ENCODE data around the gene ZC3H13.

The ZC3H13 gene

DNA sequence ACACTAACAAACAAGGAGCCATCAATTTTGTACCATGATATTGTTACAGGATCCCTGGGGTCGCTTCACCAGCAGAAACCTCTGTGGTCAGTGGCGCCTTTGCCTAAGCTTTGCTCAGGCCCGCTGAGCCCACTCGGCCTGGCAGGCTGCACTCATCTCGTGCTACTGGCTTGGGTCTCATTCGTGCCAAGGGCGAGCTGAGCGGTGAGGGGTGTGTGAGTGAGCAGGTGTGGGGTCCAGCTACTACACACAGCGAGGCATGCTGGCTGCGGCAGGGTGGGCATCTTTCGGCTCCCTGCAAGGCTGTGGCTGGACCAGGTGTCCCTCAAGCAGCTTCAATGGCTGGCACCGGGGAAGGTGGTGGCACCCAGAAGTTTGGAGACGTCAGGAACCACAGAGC is 33.2 kb upstream of the ZC3H13 start:
- CTCF ChIA-PET = no interaction called here
- DNase-seq (ENCODE audit: low read depth, low spot score) = no peak
- POLR2A ChIA-PET = no interaction called here
- TF ChIP-seq, protein P1, sequence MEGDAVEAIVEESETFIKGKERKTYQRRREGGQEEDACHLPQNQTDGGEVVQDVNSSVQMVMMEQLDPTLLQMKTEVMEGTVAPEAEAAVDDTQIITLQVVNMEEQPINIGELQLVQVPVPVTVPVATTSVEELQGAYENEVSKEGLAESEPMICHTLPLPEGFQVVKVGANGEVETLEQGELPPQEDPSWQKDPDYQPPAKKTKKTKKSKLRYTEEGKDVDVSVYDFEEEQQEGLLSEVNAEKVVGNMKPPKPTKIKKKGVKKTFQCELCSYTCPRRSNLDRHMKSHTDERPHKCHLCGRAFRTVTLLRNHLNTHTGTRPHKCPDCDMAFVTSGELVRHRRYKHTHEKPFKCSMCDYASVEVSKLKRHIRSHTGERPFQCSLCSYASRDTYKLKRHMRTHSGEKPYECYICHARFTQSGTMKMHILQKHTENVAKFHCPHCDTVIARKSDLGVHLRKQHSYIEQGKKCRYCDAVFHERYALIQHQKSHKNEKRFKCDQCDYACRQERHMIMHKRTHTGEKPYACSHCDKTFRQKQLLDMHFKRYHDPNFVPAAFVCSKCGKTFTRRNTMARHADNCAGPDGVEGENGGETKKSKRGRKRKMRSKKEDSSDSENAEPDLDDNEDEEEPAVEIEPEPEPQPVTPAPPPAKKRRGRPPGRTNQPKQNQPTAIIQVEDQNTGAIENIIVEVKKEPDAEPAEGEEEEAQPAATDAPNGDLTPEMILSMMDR (IDR thresholded peaks at IDR 0.05; ENCODE audit: insufficient read depth, low read length, missing control alignments) = no peak
- H3K4me3 ChIP-seq (ENCODE audit: low read depth, low read length) = no peak overlapping the region

DNA sequence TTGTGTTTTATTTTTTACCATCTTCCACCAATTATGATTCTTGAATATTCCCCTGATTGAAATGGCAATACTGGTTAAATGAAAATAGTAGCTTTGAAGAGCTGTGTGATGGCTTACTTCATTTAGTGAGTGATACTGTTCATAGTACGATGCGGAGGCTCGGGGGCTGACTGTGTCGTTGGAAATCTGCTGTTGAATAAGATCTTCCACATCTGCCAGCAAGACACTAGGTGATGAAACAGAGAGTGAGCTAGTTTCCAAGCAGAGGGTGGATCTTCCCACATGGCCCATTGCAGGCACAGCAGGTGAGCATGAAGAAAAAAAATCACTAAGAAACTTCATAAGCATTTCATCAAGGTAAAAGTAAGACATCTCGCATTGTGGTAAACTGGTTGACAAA is 29.8 kb upstream of the ZC3H13 start:
- no peak overlapping the region for H3K4me3 ChIP-seq (ENCODE audit: low read depth, low read length)
- ChIA-PET POLR2A (no interaction called here), CTCF (no interaction called here)
- DNase-seq (ENCODE audit: low read depth, low spot score) = no peak
- TF ChIP-seq, protein P1 (IDR thresholded peaks at IDR 0.05; ENCODE audit: insufficient read depth, low read length, missing control alignments) = no peak

DNA sequence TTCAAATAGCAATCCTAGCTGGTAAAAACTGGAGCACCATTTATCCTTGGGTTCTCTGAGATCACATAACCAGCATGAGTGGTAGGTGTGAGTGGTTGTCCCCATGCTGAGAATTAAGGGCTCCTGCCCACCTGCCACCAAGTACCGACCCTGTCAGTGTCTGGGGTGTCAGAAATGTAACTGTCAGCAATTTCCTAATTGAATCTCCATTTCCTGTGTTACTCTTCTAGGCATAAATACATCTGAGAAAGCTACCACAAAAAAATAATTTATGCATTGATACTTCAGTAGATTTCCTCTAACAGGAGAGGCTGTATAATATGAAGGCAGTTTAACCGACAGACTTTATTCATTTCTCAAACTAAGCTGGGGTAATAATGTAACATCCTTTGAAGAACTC is 27.2 kb upstream of the ZC3H13 start:
- TF ChIP-seq, protein P1 (IDR thresholded peaks at IDR 0.05; ENCODE audit: insufficient read depth, low read length, missing control alignments) = no peak
- ChIA-PET POLR2A (no interaction called here), CTCF (no interaction called here)
- DNase-seq (ENCODE audit: low read depth, low spot score) = no peak
- no peak overlapping the region for H3K4me3 ChIP-seq (ENCODE audit: low read depth, low read length)

DNA sequence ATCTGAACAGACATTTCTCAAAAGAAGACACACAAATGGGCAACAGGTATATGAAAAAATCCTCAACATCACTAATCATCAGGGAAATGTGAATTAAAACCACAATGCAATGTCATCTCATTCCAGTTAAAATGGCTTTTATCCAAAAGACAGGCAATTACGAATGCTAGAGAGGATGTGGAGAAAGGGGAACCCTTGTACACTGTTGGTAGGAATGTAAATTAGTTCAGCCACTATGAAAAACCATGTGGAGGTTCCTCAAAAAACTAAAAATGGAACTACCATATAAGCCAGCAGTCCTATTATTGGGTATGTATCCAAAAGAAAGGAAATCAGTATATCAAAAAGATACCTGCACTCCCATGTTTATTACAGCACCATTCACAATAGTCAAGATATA is 24.7 kb upstream of the ZC3H13 start:
- CTCF ChIA-PET = no interaction called here

DNA sequence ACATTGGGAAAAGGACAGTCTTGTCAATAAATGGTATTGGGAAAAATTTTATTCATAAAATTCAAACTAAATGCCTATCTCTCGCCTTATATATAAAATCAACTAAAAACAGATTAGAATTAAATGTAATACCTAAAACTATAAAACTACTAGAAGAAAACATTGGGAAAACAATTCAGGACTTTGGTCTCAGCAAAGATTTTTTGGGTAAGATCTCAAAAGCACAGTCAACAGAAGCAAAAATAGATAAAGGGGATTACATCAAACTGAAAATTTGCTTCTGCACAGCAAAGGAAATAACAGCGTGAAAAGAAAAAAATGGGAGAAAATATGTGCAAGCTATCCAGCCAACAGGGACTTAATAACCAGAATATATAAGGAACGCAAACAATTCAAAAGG is 24.3 kb upstream of the ZC3H13 start:
- ChIA-PET POLR2A (no interaction called here), CTCF (no interaction called here)
- no peak for DNase-seq (ENCODE audit: low read depth, low spot score)
- TF ChIP-seq, protein P1 (IDR thresholded peaks at IDR 0.05; ENCODE audit: insufficient read depth, low read length, missing control alignments) = no peak
- no peak overlapping the region for H3K4me3 ChIP-seq (ENCODE audit: low read depth, low read length)

More for the DNA sequence above, 24.7 kb upstream of the ZC3H13 start:
- H3K4me3 ChIP-seq (ENCODE audit: low read depth, low read length) = no peak overlapping the region
- POLR2A ChIA-PET = no interaction called here
- TF ChIP-seq, protein P1 (IDR thresholded peaks at IDR 0.05; ENCODE audit: insufficient read depth, low read length, missing control alignments) = no peak
- DNase-seq (ENCODE audit: low read depth, low spot score) = no peak

DNA sequence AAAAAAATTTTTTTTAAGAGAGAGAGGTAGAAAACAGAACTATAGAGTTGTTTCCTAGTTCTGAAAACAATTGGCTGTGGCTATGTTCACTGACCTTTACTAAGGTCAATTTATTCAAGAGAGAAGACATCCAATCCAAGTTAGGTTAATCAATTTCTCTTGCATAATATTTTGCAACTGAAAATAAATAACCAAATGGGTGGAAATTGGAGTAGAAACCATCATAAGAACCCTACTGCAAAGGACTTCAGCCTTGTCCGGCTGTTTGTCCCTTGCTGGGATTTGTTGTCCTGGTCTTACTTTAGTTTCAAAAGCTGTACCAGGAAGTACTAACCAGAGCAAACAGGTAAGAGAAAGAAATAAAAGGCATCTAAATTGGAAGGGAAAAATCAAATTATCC is 23.3 kb upstream of the ZC3H13 start:
- POLR2A ChIA-PET = no interaction called here
- CTCF ChIA-PET = no interaction called here
- TF ChIP-seq, protein P1 (IDR thresholded peaks at IDR 0.05; ENCODE audit: insufficient read depth, low read length, missing control alignments) = no peak
- DNase-seq (ENCODE audit: low read depth, low spot score) = no peak
- H3K4me3 ChIP-seq (ENCODE audit: low read depth, low read length) = no peak overlapping the region
